ENCODE measurements around the gene LSG1.
"Not testable (repeated sequence)": the region's sequence is repeated elsewhere in the genome, so short reads cannot be mapped to it uniquely, and the experiment has no call there.

The LSG1 gene

GRCh38 chr3:194632809-194633348 is 39.1 kb downstream of the LSG1 start:
- peak overlapping the region; percentile 54; the same call in 1 of the 2 replicates for H3K9ac ChIP-seq (ENCODE audit: low read length)
- peaks cover 6% of the 10 kb centered on the region for H3F3A ChIP-seq (ENCODE audit: insufficient read depth, low read length)
- H3K36me3 ChIP-seq (replicated peaks; ENCODE audit: insufficient read depth, low read length), result no peaks in the 10 kb centered on the region
- H3K27ac ChIP-seq (ENCODE audit: low read length), result no peak overlapping the region
- H3K9me2 ChIP-seq (replicated peaks; ENCODE audit: insufficient read depth, low read length), result no peaks in the 10 kb centered on the region
- H3K27me3 ChIP-seq (replicated peaks; ENCODE audit: insufficient read depth, low read length), result no peaks in the 10 kb centered on the region
- peak overlapping the region; percentile 85 for H3K4me2 ChIP-seq (ENCODE audit: low read depth, low read length)
- H3K9me3 ChIP-seq (replicated peaks; ENCODE audit: insufficient read depth, low read length), result no peaks in the 10 kb centered on the region
- H3K4me1 ChIP-seq (ENCODE audit: low read length), result 0 out of 2 replicates have a peak, but pooled peaks cover 3% of the 10 kb centered on the region
- TF ChIP-seq CTCF (IDR thresholded peaks at IDR 0.05; ENCODE audit: low read length) (no peak), EZH2phosphoT487 (IDR thresholded peaks at IDR 0.05; ENCODE audit: low read length) (no peak), EZH2 (optimal IDR thresholded peaks at IDR 0.05; ENCODE audit: low read depth, low read length) (no peak)
- no peak for DNase-seq
- H2AFZ ChIP-seq (ENCODE audit: low read length), result peak overlapping the region; percentile 90
- peak overlapping the region; percentile 71 for H3K4me3 ChIP-seq (ENCODE audit: low read length)
- H3K79me2 ChIP-seq (ENCODE audit: low read length), result no peaks in the 10 kb centered on the region
- H4K20me1 ChIP-seq (ENCODE audit: insufficient read depth, low read length), result no peaks in the 10 kb centered on the region

- Histone ChIP-seq H3K4me2 (ENCODE audit: low read depth, low read length) (peak overlapping the region; percentile 85), H3K9ac (ENCODE audit: low read length) (peak overlapping the region; percentile 54; the same call in 1 of the 2 replicates), H2AFZ (ENCODE audit: low read length) (peak overlapping the region; percentile 90), H3K9me2 (replicated peaks; ENCODE audit: insufficient read depth, low read length) (no peaks in the 10 kb centered on the region), H3K79me2 (ENCODE audit: low read length) (no peaks in the 10 kb centered on the region), H3K9me3 (replicated peaks; ENCODE audit: insufficient read depth, low read length) (no peaks in the 10 kb centered on the region), H3K4me1 (ENCODE audit: low read length) (0 out of 2 replicates have a peak, but pooled peaks cover 3% of the 10 kb centered on the region), H4K20me1 (ENCODE audit: insufficient read depth, low read length) (no peaks in the 10 kb centered on the region), H3K36me3 (replicated peaks; ENCODE audit: insufficient read depth, low read length) (no peaks in the 10 kb centered on the region), H3K27ac (ENCODE audit: low read length) (no peak overlapping the region), H3K27me3 (replicated peaks; ENCODE audit: insufficient read depth, low read length) (no peaks in the 10 kb centered on the region), H3F3A (ENCODE audit: insufficient read depth, low read length) (peaks cover 6% of the 10 kb centered on the region), H3K4me3 (ENCODE audit: low read length) (peak overlapping the region; percentile 71)
- TF ChIP-seq EZH2 (optimal IDR thresholded peaks at IDR 0.05; ENCODE audit: low read depth, low read length) (no peak), CTCF (IDR thresholded peaks at IDR 0.05; ENCODE audit: low read length) (no peak), EZH2phosphoT487 (IDR thresholded peaks at IDR 0.05; ENCODE audit: low read length) (no peak)
- DNase-seq, result no peak
Observed at GRCh38 chr3:194632226-194632808, 39.7 kb downstream of the LSG1 start.

- H3K27me3 ChIP-seq (replicated peaks; ENCODE audit: insufficient read depth, low read length), result no peaks in the 10 kb centered on the region
- H2AFZ ChIP-seq (ENCODE audit: low read length), result no peak overlapping the region
- no peak overlapping the region for H3K4me3 ChIP-seq (ENCODE audit: low read length)
- TF ChIP-seq EZH2 (optimal IDR thresholded peaks at IDR 0.05; ENCODE audit: low read depth, low read length), result no peak
- no peaks in the 10 kb centered on the region for H4K20me1 ChIP-seq (ENCODE audit: insufficient read depth, low read length)
- peaks cover 6% of the 10 kb centered on the region for H3F3A ChIP-seq (ENCODE audit: insufficient read depth, low read length)
- H3K36me3 ChIP-seq (replicated peaks; ENCODE audit: insufficient read depth, low read length), result no peaks in the 10 kb centered on the region
- no peak overlapping the region for H3K4me2 ChIP-seq (ENCODE audit: low read depth, low read length)
- H3K4me1 ChIP-seq (ENCODE audit: low read length), result 0 out of 2 replicates have a peak, but pooled peaks cover 3% of the 10 kb centered on the region
- no peaks in the 10 kb centered on the region for H3K9me3 ChIP-seq (replicated peaks; ENCODE audit: insufficient read depth, low read length)
- H3K27ac ChIP-seq (ENCODE audit: low read length), result no peak overlapping the region
- DNase-seq, result no peak
- H3K79me2 ChIP-seq (ENCODE audit: low read length), result no peaks in the 10 kb centered on the region
- no peak overlapping the region for H3K9ac ChIP-seq (ENCODE audit: low read length)
- H3K9me2 ChIP-seq (replicated peaks; ENCODE audit: insufficient read depth, low read length), result no peaks in the 10 kb centered on the region
Observed at GRCh38 chr3:194631696-194632095, 40.3 kb downstream of the LSG1 start.

- H3K79me2 ChIP-seq (ENCODE audit: low read length); H2AFZ ChIP-seq (ENCODE audit: low read length); H3K9ac ChIP-seq (ENCODE audit: low read length); H3K9me2 ChIP-seq (replicated peaks; ENCODE audit: insufficient read depth, low read length); H3K36me3 ChIP-seq (replicated peaks; ENCODE audit: insufficient read depth, low read length); H3K27ac ChIP-seq (ENCODE audit: low read length); H4K20me1 ChIP-seq (ENCODE audit: insufficient read depth, low read length); H3K4me1 ChIP-seq (ENCODE audit: low read length); H3K27me3 ChIP-seq (replicated peaks; ENCODE audit: insufficient read depth, low read length); H3K4me2 ChIP-seq (ENCODE audit: low read depth, low read length); H3K9me3 ChIP-seq (replicated peaks; ENCODE audit: insufficient read depth, low read length); H3F3A ChIP-seq (ENCODE audit: insufficient read depth, low read length); DNase-seq; H3K4me3 ChIP-seq (ENCODE audit: low read length): not testable (repeated sequence)
Observed at GRCh38 chr3:194630681-194631080, 41.3 kb downstream of the LSG1 start.

Data from MM.1S (cell line).